HG02885 (cell line): ENCODE measurements around the gene RASSF10.
"Not testable (repeated sequence)": the region's sequence is repeated elsewhere in the genome, so short reads cannot be mapped to it uniquely, and the experiment has no call there.

Experiments used
- ATAC-seq: cut with Tn5 transposase; IDR thresholded peaks from one replicate; pipeline ENCODE4 v1.9.1; 2021; ENCODE audit warnings: mild to moderate bottlenecking; ENCODE audit not compliant: unreplicated experiment, poor library complexity

Gene RASSF10

GRCh38 chr11:13016415-13016814 is 7.3 kb downstream of the RASSF10 start:
- no peak for ATAC-seq

GRCh38 chr11:13019313-13019712 is 10.2 kb downstream of the RASSF10 start:
- ATAC-seq: no peak

- ATAC-seq: no peak
These were observed 14.3 kb downstream of the RASSF10 start for GRCh38 chr11:13023423-13023822.

DNA sequence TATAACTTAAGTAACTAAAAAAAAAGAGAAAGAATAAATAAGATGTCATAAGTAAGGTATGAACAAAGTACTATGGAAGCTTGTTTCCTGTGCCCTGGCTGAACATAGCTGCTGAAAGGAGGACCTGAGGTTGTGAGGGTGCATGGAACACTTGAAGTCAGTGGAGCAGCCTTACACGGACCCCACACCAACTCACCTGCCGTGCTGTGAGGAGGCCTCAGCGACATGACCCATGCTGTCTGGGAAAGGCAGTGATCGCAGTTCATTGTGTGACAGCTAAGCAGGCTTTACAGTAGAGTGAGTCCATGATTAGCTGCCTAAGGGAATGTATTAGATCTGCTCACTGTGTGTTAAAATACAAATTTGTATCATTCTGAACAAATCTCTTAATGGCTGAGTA is 17.6 kb downstream of the RASSF10 start:
- ATAC-seq: no peak

DNA sequence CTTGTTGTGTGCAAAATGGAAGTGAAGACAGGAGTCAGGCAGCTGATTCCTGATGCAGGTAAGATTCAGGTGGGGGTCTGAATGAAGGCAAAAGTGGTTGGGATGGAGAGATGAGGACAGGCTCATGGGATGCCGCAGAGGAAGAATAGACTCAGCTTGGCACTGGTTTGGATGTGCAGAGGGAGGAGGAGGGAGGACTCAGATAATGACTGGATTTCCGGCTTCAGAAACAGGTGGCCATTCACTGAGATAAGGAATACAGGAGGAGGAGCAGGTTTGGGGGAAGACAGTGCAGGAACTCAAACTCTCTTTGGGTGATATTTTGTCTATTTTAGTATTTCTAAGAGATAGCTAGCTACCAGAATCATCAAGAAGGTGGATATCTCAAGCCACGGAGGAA is 19.2 kb downstream of the RASSF10 start:
- ATAC-seq: no peak

- ATAC-seq: no peak
These were observed 20.8 kb downstream of the RASSF10 start for GRCh38 chr11:13029872-13030271.

GRCh38 chr11:13030857-13031256 is 21.7 kb downstream of the RASSF10 start:
- no peak for ATAC-seq

- no peak for ATAC-seq
These were observed 22.2 kb downstream of the RASSF10 start for GRCh38 chr11:13031349-13031748.

DNA sequence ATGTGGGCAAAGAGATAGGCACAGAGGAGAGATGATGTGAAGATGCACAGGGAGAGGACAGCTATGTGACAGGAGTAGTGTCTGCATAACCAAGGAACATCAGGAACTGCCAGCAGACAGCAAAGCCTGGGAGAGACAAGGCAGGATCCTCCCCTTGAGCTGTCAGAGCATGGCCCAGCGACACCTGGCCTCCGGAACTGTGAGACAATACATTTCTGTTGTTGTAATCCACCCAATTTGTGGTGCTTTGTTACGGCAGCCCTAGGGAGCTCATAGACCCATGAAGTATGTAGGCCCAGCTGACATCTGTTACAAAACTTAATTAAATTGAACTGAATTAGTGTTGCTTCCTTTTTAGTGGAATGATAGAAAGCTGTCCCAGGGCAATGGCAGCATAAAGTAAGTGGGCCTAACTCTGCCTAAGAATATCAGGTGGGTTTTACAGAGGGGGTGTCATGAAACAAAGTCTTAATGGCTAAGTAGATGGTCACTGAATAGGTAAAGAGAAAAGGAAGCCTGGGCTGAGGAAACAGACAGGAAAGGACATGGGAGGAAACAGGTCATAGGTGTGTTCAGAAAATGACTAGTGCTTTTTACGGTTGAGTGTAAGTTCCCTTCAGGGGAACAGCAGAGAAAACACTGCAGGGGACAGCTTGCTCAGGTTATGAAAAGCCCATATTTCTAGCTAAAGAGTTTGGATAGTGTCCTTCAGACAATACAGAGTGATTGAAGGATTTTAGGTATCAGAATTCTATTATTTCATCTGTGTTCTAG is 24.8 kb downstream of the RASSF10 start:
- no peak for ATAC-seq

DNA sequence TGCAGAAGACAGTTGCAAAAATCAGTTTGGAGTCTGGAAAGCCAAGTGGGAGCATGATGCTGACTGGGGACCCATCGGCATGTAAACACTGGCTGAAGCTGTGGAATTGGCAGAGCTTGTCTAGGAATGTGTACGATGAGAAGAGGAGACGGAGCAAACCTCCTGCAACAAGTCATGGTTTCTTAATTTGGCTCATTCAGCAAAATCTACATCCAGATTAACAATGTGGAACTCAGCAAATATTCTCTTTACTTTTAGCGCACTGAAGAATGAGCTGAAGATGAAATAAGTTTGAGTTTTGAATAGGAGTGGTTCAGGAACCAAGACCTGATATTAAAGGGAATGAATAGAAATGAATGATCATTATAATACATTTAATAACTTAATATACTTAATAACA is 26.6 kb downstream of the RASSF10 start:
- no peak for ATAC-seq

GRCh38 chr11:13036235-13036634 is 27.1 kb downstream of the RASSF10 start:
- no peak for ATAC-seq

GRCh38 chr11:13038366-13038765 is 29.2 kb downstream of the RASSF10 start:
- ATAC-seq: no peak

DNA sequence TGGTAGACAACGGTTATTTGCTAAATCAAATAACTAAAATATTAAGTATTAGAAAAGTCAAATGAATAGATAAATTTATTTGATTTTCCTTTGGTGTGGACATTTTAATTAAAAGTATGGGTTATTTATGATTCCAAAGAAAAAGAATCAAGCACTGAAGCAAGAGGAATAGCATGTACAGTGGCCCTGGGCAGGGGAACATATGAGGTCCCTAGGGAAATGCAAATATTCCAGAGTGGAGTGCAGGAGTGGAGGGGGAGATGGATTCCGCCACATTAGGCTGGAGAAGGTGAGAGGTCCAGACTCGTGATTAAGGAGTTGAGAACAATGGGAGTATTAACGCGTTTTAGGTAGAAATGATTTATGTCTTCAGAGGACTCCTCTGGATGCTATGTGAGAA is 30.0 kb downstream of the RASSF10 start:
- ATAC-seq: no peak

GRCh38 chr11:13040969-13041561 is 31.9 kb downstream of the RASSF10 start:
- ATAC-seq: no peak

- no peak for ATAC-seq
These were observed 33.8 kb downstream of the RASSF10 start for GRCh38 chr11:13042873-13043342.

DNA sequence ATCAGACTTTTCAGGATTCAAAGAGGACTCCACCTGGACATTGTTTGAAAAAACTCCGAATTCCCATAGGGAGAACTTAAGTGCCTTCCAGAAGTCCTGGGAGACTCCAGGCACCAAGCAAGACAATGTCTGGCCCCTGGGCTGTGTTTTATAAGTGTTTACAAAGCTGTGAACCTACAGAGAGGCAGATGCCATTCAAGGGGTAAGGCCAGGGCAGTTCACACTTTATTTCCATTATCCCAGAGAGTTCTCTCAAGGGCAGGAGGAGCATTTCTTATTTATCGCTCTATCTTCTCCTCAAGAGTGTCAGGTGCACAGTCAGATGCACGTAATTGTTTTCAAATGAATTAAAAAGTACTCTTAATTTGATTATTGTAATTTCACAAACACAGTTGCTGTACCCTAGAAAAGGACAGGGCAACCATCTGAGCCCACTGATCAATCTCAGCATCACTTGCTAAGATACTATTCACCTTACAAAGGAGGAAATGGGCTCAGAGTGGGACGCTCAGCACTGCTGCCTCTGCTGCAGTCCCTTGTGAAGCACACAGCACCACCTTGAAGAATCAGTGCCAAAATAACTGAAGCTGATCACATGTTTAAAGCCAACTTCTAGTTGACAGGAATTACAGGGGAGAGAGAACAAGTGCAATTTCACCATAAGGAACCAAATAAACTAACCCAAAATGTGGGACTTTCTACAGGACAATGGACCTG is 35.0 kb downstream of the RASSF10 start:
- no peak for ATAC-seq

DNA sequence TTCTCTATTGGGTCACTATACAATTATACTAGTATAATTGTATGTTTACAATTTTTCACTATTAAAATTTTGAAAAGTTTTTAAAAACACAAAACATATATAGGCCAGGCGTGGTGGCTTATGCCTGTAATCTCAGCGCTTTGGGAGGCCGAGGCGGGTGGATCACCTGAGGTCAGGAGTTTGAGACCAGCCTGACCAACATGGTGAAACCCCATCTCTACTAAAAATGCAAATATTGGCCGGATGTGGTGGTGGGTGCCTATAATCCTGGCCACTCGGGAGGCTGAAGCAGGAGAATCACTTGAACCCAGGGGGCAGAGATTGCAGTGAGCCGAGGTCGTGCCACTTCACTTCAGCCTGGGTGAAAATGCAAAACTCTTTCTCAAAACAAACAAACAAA is 36.0 kb downstream of the RASSF10 start:
- not testable (repeated sequence) for ATAC-seq

- ATAC-seq: no peak
These were observed 36.6 kb downstream of the RASSF10 start for GRCh38 chr11:13045734-13046133.

DNA sequence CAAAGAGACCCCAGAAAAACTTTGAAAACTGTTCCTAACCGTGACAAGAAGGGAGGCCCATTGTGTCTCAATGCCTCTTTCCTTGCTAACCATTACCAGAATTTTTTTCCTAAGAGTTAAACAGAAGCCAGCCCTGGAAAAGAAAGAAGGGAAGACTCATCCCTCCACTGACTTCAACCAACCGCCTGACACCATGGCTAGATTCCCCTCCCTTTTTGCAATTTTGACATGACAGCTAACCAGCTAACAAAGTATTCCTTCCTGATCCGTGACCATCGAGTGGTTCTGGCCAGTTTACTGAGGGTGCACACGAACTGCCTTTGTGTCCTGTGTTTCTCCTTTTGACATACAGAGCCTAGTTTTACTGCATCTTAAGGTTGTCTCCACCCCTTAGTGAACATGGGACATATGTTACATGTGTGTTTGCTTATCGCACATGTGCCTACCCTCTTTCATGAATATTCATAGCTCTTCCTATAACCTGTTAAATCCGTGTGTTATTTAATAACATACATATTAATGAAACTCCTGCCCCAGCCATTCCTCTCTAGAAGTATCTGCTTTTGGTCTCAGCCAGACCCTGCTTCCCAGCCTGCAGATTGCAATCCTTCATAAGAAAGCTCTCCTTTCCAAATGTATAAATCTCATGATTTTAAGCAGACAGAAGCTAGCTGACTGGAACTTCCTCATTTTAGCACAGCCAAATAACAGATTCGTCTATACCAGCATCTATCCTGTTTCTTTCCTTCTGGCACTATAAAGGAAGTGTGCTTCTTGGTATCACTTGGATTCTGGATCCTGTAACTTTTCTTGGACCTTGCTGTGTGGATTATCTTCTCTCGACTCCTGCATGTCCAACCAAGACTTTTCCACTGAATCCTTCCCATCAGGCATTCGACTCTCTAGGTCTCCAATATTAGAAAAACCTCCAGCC is 37.8 kb downstream of the RASSF10 start:
- ATAC-seq: no peak

DNA sequence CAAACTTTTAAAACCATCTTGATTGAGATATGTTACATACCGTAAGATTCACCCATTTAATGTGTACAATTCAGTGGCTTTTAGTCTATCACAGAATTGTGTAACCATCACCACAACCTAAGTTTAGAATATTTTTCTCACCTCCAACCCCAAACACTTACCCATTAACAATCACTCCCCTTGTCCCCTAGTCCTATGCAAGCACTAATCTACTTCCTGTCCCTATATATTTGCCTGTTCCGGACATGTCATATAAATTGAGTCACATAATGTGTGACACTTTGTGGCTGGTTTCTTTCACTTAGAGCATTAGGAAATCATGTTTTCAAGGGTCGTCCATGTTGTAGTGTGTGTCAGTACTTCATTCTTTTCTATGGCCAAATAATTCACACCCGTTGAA is 38.8 kb downstream of the RASSF10 start:
- ATAC-seq: no peak
